Neural progenitor cell (in vitro differentiated cells): ENCODE data around the gene SPDYE3. TPM values are rescaled to one million over a fixed set of nuclear protein-coding genes. Genes with fewer than 3 reads are reported as not detected.
A peak's percentile ranks its signal among the peaks of the same experiment; 100 is the strongest.
"Not testable (repeated sequence)": the region's sequence is repeated elsewhere in the genome, so short reads cannot be mapped to it uniquely, and the experiment has no call there.

ENCODE experiments used
- DNase-seq: peaks from one replicate; pipeline ENCODE4 v3.0.0-alpha.2; 2016; ENCODE audit warnings: low spot score
- H2AFZ ChIP-seq: fragments of 200-600 bp; sonication (generic); replicated peaks from 2 replicates; pipeline ENCODE4 v1.6.1; 2016; ENCODE audit warnings: antibody characterized with exemption
- H3F3A ChIP-seq: fragments of 200-600 bp; sonication (generic); 2 replicates; pipeline ENCODE4 v1.6.1; 2016; ENCODE audit warnings: antibody characterized with exemption, low read depth
- H3K27ac ChIP-seq: fragments of 200-600 bp; sonication (generic); 2 replicates; pipeline ENCODE4 v1.5.1; 2016; ENCODE audit warnings: mild to moderate bottlenecking
- H3K27me3 ChIP-seq: fragments of 200-600 bp; sonication (generic); 2 replicates; pipeline ENCODE4 v1.6.1; 2016; ENCODE audit warnings: mild to moderate bottlenecking, moderate library complexity
- H3K36me3 ChIP-seq: fragments of 200-600 bp; sonication (generic); 2 replicates; pipeline ENCODE4 v1.5.1; 2016
- H3K4me1 ChIP-seq: fragments of 200-600 bp; sonication (generic); 2 replicates; pipeline ENCODE4 v1.6.1; 2016; ENCODE audit warnings: mixed run types
- H3K4me2 ChIP-seq: fragments of 200-600 bp; sonication (generic); 2 replicates; pipeline ENCODE4 v1.6.1; 2016
- H3K4me3 ChIP-seq: fragments of 200-600 bp; sonication (generic); 2 replicates; pipeline ENCODE4 v1.5.1; 2016
- H3K79me2 ChIP-seq: fragments of 200-600 bp; sonication (generic); 2 replicates; pipeline ENCODE4 v1.6.1; 2016; ENCODE audit warnings: low read depth
- H3K9ac ChIP-seq: fragments of 200-600 bp; sonication (generic); 2 replicates; pipeline ENCODE4 v1.6.1; 2016
- H3K9me3 ChIP-seq: fragments of 200-600 bp; sonication (generic); 2 replicates; pipeline ENCODE4 v1.5.1; 2016; ENCODE audit warnings: low read depth
- H4K20me1 ChIP-seq: fragments of 200-600 bp; sonication (generic); 2 replicates; pipeline ENCODE4 v1.6.1; 2016; ENCODE audit warnings: low read depth
- H3K27ac Mint-ChIP-seq: 3 replicates; pipeline ENCODE4 v1.8.0; 2021; ENCODE audit warnings: mixed read lengths
- H3K27me3 Mint-ChIP-seq: 2 replicates; pipeline ENCODE4 v1.8.0; 2022; ENCODE audit warnings: low read depth, mild to moderate bottlenecking, inconsistent platforms, moderate library complexity, mixed read lengths; ENCODE audit not compliant: insufficient read depth
- H3K36me3 Mint-ChIP-seq: 3 replicates; pipeline ENCODE4 v1.8.0; 2021; ENCODE audit warnings: mixed read lengths
- H3K4me1 Mint-ChIP-seq: 3 replicates; pipeline ENCODE4 v1.8.0; 2021; ENCODE audit warnings: mixed read lengths
- H3K4me3 Mint-ChIP-seq: 3 replicates; pipeline ENCODE4 v1.8.0; 2021; ENCODE audit warnings: mild to moderate bottlenecking, moderate library complexity, mixed read lengths
- H3K9me3 Mint-ChIP-seq: 3 replicates; pipeline ENCODE4 v1.8.0; 2020; ENCODE audit warnings: mixed read lengths
- EZH2 ChIP-seq: fragments of 200-600 bp; sonication (generic); IDR thresholded peaks from 2 replicates; pipeline ENCODE4 v1.6.1; 2017; ENCODE audit warnings: antibody characterized with exemption, mild to moderate bottlenecking, moderate library complexity
- EZH2phosphoT487 ChIP-seq: fragments of 200-600 bp; sonication (generic); IDR thresholded peaks from 2 replicates; pipeline ENCODE4 v1.6.1; 2017; ENCODE audit warnings: antibody characterized with exemption
- total RNA-seq: library from RNA; depleted of rRNA; stranded (reverse); fragments of >200 nt; gene quantifications from 2 replicates; pipeline ENCODE4 v1.2.3, GENCODE V29; 2015; ENCODE audit warnings: low replicate concordance
- TF ChIP-seq, protein P1 (sequence below): fragments of 200-600 bp; sonication (generic); IDR thresholded peaks from 2 replicates; pipeline ENCODE4 v1.5.1; 2017; ENCODE audit warnings: antibody characterized with exemption, mild to moderate bottlenecking

SPDYE3 gene
- total RNA-seq, 1 donor from 2014 or later, result not detected

DNA sequence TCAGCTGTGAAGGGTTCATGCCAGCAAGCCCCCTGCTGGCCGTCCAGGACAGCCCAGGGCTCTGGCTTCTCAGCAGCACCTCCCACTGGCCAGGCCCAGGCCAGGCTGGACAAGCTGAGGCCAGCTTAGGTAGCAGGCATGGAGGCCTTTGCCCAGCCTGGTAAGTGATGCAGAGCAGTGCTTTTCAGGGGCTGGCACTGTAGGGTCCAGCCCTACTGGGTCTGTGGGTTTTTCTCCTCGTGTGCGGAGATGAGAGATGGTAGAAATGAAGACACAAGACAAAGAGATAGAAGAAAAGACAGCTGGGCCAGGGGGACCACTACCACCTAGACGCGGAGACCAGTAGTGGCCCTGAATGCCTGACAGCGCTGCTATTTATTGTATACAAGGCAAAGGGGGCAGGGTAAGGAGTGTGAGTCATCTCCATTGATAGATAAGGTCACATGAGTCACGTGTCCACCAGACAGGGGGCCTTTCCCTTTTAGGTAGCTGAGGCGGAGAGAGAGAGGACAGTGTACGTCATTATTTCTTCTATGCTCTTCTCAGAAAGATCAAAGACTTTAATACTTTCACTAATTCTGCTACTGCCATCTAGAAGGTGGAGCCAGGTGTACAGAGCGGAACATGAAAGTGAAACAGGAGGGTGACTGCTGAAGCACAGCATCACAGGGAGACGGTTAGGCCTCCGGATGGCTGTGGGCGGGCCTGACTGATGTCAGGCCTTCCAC lies 37.2 kb downstream of the SPDYE3 start:
- H3K9me3 ChIP-seq, H3K4me1 ChIP-seq, H3K4me3 Mint-ChIP-seq, H3K27me3 ChIP-seq, H3K9ac ChIP-seq, H3K27ac Mint-ChIP-seq, H3F3A ChIP-seq, H3K9me3 Mint-ChIP-seq, H3K27ac ChIP-seq, H3K4me3 ChIP-seq, H3K27me3 Mint-ChIP-seq, H3K4me1 Mint-ChIP-seq, H2AFZ ChIP-seq, H3K4me2 ChIP-seq: not testable (repeated sequence)
- TF ChIP-seq, protein P1, sequence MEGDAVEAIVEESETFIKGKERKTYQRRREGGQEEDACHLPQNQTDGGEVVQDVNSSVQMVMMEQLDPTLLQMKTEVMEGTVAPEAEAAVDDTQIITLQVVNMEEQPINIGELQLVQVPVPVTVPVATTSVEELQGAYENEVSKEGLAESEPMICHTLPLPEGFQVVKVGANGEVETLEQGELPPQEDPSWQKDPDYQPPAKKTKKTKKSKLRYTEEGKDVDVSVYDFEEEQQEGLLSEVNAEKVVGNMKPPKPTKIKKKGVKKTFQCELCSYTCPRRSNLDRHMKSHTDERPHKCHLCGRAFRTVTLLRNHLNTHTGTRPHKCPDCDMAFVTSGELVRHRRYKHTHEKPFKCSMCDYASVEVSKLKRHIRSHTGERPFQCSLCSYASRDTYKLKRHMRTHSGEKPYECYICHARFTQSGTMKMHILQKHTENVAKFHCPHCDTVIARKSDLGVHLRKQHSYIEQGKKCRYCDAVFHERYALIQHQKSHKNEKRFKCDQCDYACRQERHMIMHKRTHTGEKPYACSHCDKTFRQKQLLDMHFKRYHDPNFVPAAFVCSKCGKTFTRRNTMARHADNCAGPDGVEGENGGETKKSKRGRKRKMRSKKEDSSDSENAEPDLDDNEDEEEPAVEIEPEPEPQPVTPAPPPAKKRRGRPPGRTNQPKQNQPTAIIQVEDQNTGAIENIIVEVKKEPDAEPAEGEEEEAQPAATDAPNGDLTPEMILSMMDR, result peak; percentile 61
- Histone ChIP-seq H3K36me3 (peaks cover 23% of the 10 kb centered on the region), H4K20me1 (peaks cover 36% of the 10 kb centered on the region), H3K79me2 (peaks cover 18% of the 10 kb centered on the region)
- peaks cover 31% of the 10 kb centered on the region for H3K36me3 Mint-ChIP-seq
- DNase-seq, result peak; percentile 56

DNA sequence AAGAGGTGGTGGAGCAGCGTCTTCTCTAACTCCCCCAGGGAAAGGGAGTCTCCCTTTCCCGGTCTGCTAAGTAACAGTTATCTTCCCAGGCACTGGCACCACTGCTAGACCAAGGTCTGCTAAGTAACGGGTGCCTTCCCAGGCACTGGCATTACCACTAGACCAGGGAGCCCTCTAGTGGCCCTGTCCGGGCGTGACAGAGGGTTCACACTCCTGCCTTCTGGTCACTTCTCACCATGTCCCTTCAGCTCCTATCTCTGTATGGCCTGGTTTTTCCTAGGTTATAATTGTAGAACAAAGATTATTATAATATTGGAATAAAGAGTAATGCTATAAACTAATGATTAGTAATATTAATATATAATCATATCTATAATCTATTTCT lies 37.8 kb downstream of the SPDYE3 start:
- H2AFZ ChIP-seq, H3K4me2 ChIP-seq, H3K9me3 Mint-ChIP-seq, H3K4me3 Mint-ChIP-seq, H3K27me3 ChIP-seq, H3K27ac Mint-ChIP-seq, H3K4me3 ChIP-seq, H3K9ac ChIP-seq, H3K4me1 Mint-ChIP-seq, H3K9me3 ChIP-seq, H3K27me3 Mint-ChIP-seq, H3K27ac ChIP-seq, H3K4me1 ChIP-seq, H3F3A ChIP-seq: not testable (repeated sequence)
- DNase-seq, result peak; percentile 57
- peaks cover 23% of the 10 kb centered on the region for H3K36me3 ChIP-seq
- H3K79me2 ChIP-seq, result peaks cover 15% of the 10 kb centered on the region
- H3K36me3 Mint-ChIP-seq, result peaks cover 32% of the 10 kb centered on the region
- H4K20me1 ChIP-seq, result peaks cover 37% of the 10 kb centered on the region
- TF ChIP-seq, protein P1, result peak; percentile 50

DNA sequence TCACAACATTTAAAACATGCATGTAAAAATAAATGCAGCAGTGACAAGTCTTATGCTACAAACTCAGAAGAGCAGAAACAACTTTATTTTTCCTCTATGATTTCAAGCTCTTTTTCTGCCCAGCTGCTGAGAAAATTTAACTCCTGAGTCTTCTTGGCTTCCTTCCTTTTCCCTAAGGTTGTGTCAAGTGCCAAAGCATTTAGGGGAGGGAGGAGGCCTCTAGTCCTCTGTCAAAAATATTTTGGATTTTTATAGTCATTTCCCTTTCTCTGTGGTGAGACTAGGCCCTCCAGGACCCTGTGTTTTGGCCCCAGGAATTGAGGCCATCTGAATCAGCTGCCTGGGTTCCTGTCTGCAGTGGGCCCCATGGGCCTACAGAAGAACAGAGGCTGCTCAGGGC lies 39.4 kb downstream of the SPDYE3 start:
- TF ChIP-seq EZH2phosphoT487, result no peak
- H3K27me3 ChIP-seq, result no peaks in the 10 kb centered on the region
- H3K4me3 ChIP-seq, result no peak overlapping the region
- no peak overlapping the region for H2AFZ ChIP-seq
- H3K4me1 ChIP-seq, result no peaks in the 10 kb centered on the region
- no peak overlapping the region for H3K4me2 ChIP-seq
- Mint-ChIP-seq H3K27ac (no peak overlapping the region), H3K27me3 (peaks cover 3% of the 10 kb centered on the region), H3K4me3 (no peak overlapping the region), H3K4me1 (peaks cover 10% of the 10 kb centered on the region), H3K36me3 (peaks cover 31% of the 10 kb centered on the region), H3K9me3 (no peaks in the 10 kb centered on the region)
- peaks cover 23% of the 10 kb centered on the region for H3K36me3 ChIP-seq
- H3K79me2 ChIP-seq, result peaks cover 15% of the 10 kb centered on the region
- peaks cover 9% of the 10 kb centered on the region for H3F3A ChIP-seq
- H3K9ac ChIP-seq, result no peak overlapping the region
- H3K9me3 ChIP-seq, result no peaks in the 10 kb centered on the region
- no peak for DNase-seq
- H3K27ac ChIP-seq, result no peak overlapping the region
- H4K20me1 ChIP-seq, result peaks cover 39% of the 10 kb centered on the region

DNA sequence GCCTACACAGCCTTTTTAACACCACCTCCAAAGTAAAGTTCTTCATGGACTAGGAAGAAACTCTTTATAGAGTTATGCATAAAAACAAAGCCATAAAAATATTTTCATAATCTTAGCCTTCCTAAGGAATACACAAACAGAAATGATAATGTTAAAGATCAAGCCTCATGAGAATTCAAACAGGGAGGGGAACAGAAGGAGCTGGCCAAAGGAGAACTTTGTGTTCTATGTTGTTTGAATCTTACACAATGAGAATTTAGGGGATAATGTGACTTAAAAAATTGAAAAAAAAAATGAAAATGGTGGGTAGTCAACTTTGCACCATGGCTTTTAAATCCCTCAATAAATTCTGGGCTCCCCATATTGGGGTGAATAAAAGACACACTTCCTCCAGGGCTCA lies 41.3 kb downstream of the SPDYE3 start:
- H3F3A ChIP-seq, result no peaks in the 10 kb centered on the region
- H3K4me2 ChIP-seq, result no peak overlapping the region
- no peak overlapping the region for H3K4me3 Mint-ChIP-seq
- H3K79me2 ChIP-seq, result peaks cover 9% of the 10 kb centered on the region
- H2AFZ ChIP-seq, result no peak overlapping the region
- no peaks in the 10 kb centered on the region for H3K4me1 ChIP-seq
- peak overlapping the region; percentile 5 for H3K27ac Mint-ChIP-seq
- H3K27me3 ChIP-seq, result no peaks in the 10 kb centered on the region
- H4K20me1 ChIP-seq, result peaks cover 28% of the 10 kb centered on the region
- H3K9ac ChIP-seq, result no peak overlapping the region
- peaks cover 24% of the 10 kb centered on the region for H3K36me3 Mint-ChIP-seq
- no peaks in the 10 kb centered on the region for H3K9me3 Mint-ChIP-seq
- H3K27ac ChIP-seq, result no peak overlapping the region
- H3K36me3 ChIP-seq, result peaks cover 23% of the 10 kb centered on the region
- peaks cover 3% of the 10 kb centered on the region for H3K27me3 Mint-ChIP-seq
- no peaks in the 10 kb centered on the region for H3K9me3 ChIP-seq
- H3K4me1 Mint-ChIP-seq, result peaks cover 10% of the 10 kb centered on the region
- no peak overlapping the region for H3K4me3 ChIP-seq
- no peak for TF ChIP-seq EZH2
- TF ChIP-seq, protein P1, result no peak
- no peak for DNase-seq
